SK-N-SH (cell line): ENCODE data around the gene GDF2.

Source experiments
- EZH2phosphoT487 ChIP-seq: fragments of 200-600 bp; sonication (generic); IDR thresholded peaks from 2 replicates; pipeline ENCODE4 v1.6.1; 2017; ENCODE audit warnings: low read depth, mixed run types, mild to moderate bottlenecking, antibody characterized with exemption, moderate library complexity, borderline replicate concordance
- FOXJ3 ChIP-seq: sonication (generic); formaldehyde crosslinking; IDR thresholded peaks from 2 replicates; pipeline ENCODE4 v1.5.1; 2020; ENCODE audit warnings: mild to moderate bottlenecking, missing genetic modification reagents
- JUND ChIP-seq: IDR thresholded peaks from 2 replicates; pipeline ENCODE4 v1.4.0; 2012
- MXI1 ChIP-seq: IDR thresholded peaks from 2 replicates; pipeline ENCODE4 v1.6.1; 2012; ENCODE audit warnings: mild to moderate bottlenecking, low read depth, low read length, improper control_type of control experiment
- POLR2AphosphoS5 ChIP-seq: IDR thresholded peaks from 2 replicates; pipeline ENCODE4 v1.6.1; 2012; ENCODE audit warnings: low read depth, low read length
- RFX5 ChIP-seq: IDR thresholded peaks from 2 replicates; pipeline ENCODE4 v1.6.1; 2012; ENCODE audit warnings: mild to moderate bottlenecking, improper control_type of control experiment, low read length
- RXRA ChIP-seq: IDR thresholded peaks from 2 replicates; pipeline ENCODE4 v1.4.0; 2012; ENCODE audit warnings: low read depth, mild to moderate bottlenecking, borderline replicate concordance
- YY1 ChIP-seq: IDR thresholded peaks from 2 replicates; pipeline ENCODE4 v1.4.0; 2012; ENCODE audit warnings: low read depth, mild to moderate bottlenecking
- TF ChIP-seq, protein P1 (sequence below): IDR thresholded peaks from 2 replicates; pipeline ENCODE4 v1.4.0; 2012; ENCODE audit warnings: low read depth, borderline replicate concordance
- TF ChIP-seq, protein P2 (sequence below): IDR thresholded peaks from 2 replicates; pipeline ENCODE4 v1.6.1; 2012; ENCODE audit warnings: mild to moderate bottlenecking, low read depth, low read length, moderate library complexity
- TF ChIP-seq, protein P3 (sequence below): fragments of 200-600 bp; sonication (generic); IDR thresholded peaks from 2 replicates; pipeline ENCODE4 v1.6.1; 2017; ENCODE audit warnings: antibody characterized with exemption, mild to moderate bottlenecking, moderate library complexity
- TF ChIP-seq, protein P4 (sequence below): IDR thresholded peaks from 2 replicates; pipeline ENCODE4 v1.4.0; 2012; ENCODE audit warnings: low read depth, borderline replicate concordance

DNA sequence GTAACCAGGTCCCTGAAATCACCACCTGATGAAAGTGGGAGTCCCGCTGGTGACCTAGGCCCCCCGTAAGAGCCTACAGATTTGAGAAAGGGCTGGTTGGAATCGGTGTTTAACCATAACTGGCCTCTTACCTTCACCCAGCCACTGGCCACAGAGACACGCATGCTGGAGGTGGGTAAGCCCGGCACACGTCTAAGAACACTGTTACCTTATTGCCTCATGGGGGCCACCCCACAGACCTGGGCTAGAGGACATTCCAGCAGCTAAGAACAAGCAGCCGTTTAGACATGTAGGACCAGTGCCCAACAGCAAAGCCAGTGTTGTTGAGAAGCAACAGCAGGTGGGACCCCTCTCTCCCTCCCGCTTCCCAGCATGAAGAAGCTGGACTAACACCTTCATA, 2.5 kb upstream of the GDF2 start:
- no peak for TF ChIP-seq FOXJ3
- no peak for TF ChIP-seq YY1
- TF ChIP-seq, protein P1, sequence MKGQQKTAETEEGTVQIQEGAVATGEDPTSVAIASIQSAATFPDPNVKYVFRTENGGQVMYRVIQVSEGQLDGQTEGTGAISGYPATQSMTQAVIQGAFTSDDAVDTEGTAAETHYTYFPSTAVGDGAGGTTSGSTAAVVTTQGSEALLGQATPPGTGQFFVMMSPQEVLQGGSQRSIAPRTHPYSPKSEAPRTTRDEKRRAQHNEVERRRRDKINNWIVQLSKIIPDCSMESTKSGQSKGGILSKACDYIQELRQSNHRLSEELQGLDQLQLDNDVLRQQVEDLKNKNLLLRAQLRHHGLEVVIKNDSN, result no peak
- no peak for TF ChIP-seq POLR2AphosphoS5
- TF ChIP-seq, protein P2, sequence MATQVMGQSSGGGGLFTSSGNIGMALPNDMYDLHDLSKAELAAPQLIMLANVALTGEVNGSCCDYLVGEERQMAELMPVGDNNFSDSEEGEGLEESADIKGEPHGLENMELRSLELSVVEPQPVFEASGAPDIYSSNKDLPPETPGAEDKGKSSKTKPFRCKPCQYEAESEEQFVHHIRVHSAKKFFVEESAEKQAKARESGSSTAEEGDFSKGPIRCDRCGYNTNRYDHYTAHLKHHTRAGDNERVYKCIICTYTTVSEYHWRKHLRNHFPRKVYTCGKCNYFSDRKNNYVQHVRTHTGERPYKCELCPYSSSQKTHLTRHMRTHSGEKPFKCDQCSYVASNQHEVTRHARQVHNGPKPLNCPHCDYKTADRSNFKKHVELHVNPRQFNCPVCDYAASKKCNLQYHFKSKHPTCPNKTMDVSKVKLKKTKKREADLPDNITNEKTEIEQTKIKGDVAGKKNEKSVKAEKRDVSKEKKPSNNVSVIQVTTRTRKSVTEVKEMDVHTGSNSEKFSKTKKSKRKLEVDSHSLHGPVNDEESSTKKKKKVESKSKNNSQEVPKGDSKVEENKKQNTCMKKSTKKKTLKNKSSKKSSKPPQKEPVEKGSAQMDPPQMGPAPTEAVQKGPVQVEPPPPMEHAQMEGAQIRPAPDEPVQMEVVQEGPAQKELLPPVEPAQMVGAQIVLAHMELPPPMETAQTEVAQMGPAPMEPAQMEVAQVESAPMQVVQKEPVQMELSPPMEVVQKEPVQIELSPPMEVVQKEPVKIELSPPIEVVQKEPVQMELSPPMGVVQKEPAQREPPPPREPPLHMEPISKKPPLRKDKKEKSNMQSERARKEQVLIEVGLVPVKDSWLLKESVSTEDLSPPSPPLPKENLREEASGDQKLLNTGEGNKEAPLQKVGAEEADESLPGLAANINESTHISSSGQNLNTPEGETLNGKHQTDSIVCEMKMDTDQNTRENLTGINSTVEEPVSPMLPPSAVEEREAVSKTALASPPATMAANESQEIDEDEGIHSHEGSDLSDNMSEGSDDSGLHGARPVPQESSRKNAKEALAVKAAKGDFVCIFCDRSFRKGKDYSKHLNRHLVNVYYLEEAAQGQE, result no peak
- TF ChIP-seq, protein P3, sequence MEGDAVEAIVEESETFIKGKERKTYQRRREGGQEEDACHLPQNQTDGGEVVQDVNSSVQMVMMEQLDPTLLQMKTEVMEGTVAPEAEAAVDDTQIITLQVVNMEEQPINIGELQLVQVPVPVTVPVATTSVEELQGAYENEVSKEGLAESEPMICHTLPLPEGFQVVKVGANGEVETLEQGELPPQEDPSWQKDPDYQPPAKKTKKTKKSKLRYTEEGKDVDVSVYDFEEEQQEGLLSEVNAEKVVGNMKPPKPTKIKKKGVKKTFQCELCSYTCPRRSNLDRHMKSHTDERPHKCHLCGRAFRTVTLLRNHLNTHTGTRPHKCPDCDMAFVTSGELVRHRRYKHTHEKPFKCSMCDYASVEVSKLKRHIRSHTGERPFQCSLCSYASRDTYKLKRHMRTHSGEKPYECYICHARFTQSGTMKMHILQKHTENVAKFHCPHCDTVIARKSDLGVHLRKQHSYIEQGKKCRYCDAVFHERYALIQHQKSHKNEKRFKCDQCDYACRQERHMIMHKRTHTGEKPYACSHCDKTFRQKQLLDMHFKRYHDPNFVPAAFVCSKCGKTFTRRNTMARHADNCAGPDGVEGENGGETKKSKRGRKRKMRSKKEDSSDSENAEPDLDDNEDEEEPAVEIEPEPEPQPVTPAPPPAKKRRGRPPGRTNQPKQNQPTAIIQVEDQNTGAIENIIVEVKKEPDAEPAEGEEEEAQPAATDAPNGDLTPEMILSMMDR, result no peak
- TF ChIP-seq RXRA, result no peak
- TF ChIP-seq MXI1, result no peak
- TF ChIP-seq RFX5, result no peak
- TF ChIP-seq, protein P4, sequence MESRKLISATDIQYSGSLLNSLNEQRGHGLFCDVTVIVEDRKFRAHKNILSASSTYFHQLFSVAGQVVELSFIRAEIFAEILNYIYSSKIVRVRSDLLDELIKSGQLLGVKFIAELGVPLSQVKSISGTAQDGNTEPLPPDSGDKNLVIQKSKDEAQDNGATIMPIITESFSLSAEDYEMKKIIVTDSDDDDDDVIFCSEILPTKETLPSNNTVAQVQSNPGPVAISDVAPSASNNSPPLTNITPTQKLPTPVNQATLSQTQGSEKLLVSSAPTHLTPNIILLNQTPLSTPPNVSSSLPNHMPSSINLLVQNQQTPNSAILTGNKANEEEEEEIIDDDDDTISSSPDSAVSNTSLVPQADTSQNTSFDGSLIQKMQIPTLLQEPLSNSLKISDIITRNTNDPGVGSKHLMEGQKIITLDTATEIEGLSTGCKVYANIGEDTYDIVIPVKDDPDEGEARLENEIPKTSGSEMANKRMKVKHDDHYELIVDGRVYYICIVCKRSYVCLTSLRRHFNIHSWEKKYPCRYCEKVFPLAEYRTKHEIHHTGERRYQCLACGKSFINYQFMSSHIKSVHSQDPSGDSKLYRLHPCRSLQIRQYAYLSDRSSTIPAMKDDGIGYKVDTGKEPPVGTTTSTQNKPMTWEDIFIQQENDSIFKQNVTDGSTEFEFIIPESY, result no peak
- TF ChIP-seq EZH2phosphoT487, result no peak
- TF ChIP-seq JUND, result no peak
